Mucosa of descending colon (tissue), 3 donors: ENCODE measurements around the gene NECTIN3. TPM values are rescaled to one million over a fixed set of nuclear protein-coding genes. Genes with fewer than 3 reads are reported as not detected.

ENCODE experiments used
- ATAC-seq: fragments of 200-7000 bp; cut with Tn5 transposase; one replicate; pipeline ENCODE4 v1.9.1; 2020; ENCODE audit warnings: mild to moderate bottlenecking, moderate library complexity
- DNase-seq, 3 donors: peaks; one replicate each; pipeline ENCODE4 v3.0.0-alpha.2; 2020
- H3K36me3 ChIP-seq: fragments of 200-600 bp; one replicate; pipeline ENCODE4 v1.8.0; 2021; ENCODE audit warnings: low read depth, mild to moderate bottlenecking
- H3K4me1 ChIP-seq: fragments of 200-600 bp; one replicate; pipeline ENCODE4 v1.8.0; 2021; ENCODE audit warnings: low read depth, mild to moderate bottlenecking
- H3K4me3 ChIP-seq: fragments of 200-600 bp; one replicate; pipeline ENCODE4 v1.8.0; 2021; ENCODE audit warnings: mild to moderate bottlenecking
- H3K9me3 ChIP-seq: fragments of 200-600 bp; one replicate; pipeline ENCODE4 v1.8.0; 2021; ENCODE audit warnings: mild to moderate bottlenecking
- intact Hi-C, 2 donors: fragments of 100-400 bp; cut with DNase I in 1 of 2; cut with micrococcal nuclease in 1 of 2; formaldehyde crosslinking; loops; one replicate each; pipeline versions ENCODE4 v1.11.0 to v1.11.1; 2022; cut with DNase I, micrococcal nuclease
- total RNA-seq, 3 donors: library from RNA; stranded (reverse); fragmentation: NEBNext Ultra II Directional in 2 of 3; extraction: Animal tissue kit (Norgen Biotek cat#: 25700) in 2 of 3; gene quantifications; one replicate each; pipeline versions ENCODE4 v1.2.1 to v1.2.4, GENCODE V29; 2021 to 2023
- TF ChIP-seq, protein P1 (sequence below): fragments of 200-600 bp; IDR thresholded peaks from one replicate; pipeline ENCODE4 v1.8.0; 2022; ENCODE audit warnings: antibody characterized with exemption, mild to moderate bottlenecking
- donor health status: DM: no; HTN: no; CAD: no; lungs with moderate emphysema.
- donor health status: DM: no; HTN: no; CAD: no.
- donor health status: DM: no; HTN: yes; CAD: no.

Gene NECTIN3
- total RNA-seq, 3 donors from 2014 or later = 36.5 to 60.7 (median 43.8) TPM

DNA sequence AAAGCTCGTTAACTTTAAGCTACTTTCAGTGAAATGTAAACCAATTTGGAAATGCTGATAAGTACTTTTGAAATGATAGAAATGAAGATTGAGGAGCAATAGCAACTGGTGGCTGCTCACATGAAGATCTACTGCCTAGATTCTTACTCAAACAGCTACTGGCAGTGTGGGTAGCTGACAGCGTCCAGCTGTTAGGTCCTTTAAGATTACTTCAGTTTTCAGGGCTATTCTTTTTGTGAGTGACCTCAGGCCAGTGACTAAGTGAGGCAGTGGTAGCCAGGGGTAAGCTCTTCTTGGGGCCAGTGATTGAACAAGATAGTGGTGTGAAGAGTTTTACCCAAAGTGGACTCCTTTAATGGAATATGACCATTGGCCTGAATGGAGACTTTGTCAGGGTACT, 41.3 kb downstream of the NECTIN3 start:
- no peak for DNase-seq

DNA sequence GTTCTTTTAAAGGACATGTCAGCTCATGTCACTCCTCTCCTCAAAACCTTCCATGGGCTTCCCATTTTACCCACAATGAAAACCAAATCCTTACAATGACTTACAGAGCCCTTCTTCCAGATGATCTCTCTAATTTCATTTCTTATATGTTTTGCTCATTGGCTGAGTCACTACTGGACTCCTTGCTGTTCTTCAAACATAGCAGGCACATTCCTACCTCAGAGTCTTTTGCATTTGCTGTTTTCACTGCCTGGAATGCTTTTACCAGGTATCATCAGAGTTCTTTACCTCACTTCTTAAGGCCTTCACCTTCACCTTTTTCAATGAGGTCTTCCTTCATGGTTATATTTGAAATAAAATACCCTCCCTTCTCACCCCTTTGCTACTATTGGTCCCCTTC, 57.3 kb downstream of the NECTIN3 start:
- Histone ChIP-seq H3K36me3 (no peaks in the 10 kb centered on the region), H3K9me3 (no peaks in the 10 kb centered on the region), H3K4me3 (no peak overlapping the region), H3K4me1 (no peaks in the 10 kb centered on the region)
- no peak for ATAC-seq
- TF ChIP-seq, protein P1, sequence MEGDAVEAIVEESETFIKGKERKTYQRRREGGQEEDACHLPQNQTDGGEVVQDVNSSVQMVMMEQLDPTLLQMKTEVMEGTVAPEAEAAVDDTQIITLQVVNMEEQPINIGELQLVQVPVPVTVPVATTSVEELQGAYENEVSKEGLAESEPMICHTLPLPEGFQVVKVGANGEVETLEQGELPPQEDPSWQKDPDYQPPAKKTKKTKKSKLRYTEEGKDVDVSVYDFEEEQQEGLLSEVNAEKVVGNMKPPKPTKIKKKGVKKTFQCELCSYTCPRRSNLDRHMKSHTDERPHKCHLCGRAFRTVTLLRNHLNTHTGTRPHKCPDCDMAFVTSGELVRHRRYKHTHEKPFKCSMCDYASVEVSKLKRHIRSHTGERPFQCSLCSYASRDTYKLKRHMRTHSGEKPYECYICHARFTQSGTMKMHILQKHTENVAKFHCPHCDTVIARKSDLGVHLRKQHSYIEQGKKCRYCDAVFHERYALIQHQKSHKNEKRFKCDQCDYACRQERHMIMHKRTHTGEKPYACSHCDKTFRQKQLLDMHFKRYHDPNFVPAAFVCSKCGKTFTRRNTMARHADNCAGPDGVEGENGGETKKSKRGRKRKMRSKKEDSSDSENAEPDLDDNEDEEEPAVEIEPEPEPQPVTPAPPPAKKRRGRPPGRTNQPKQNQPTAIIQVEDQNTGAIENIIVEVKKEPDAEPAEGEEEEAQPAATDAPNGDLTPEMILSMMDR = no peak
- intact Hi-C loops = no loop called here
- no peak for DNase-seq

More for the DNA sequence above, 41.3 kb downstream of the NECTIN3 start:
- TF ChIP-seq, protein P1 = no peak
- no peaks in the 10 kb centered on the region for H3K36me3 ChIP-seq
- ATAC-seq = no peak
- intact Hi-C loops = no loop called here
- no peak overlapping the region for H3K4me3 ChIP-seq
- H3K4me1 ChIP-seq = no peaks in the 10 kb centered on the region
- H3K9me3 ChIP-seq = no peaks in the 10 kb centered on the region

DNA sequence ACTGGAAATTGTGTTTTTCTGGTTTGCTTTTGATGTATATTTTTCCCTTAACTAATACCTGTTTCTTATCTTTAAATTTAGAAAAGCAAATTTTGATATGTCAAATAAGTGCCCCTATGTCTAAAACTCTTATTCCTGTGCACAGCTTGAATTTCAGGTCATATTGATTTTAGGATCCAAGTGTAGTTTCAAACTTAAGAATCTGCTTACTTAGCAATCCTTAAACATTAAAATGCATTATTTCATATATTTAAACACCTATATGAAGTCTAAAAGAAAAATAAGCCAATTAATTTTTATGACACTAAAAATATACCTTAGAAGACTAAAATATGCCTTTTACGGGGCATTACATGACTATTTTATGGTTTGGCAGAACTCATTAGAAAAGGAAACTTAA, 59.2 kb downstream of the NECTIN3 start:
- Histone ChIP-seq H3K4me3 (no peak overlapping the region), H3K4me1 (no peaks in the 10 kb centered on the region), H3K9me3 (no peaks in the 10 kb centered on the region), H3K36me3 (no peaks in the 10 kb centered on the region)
- no peak for DNase-seq
- intact Hi-C loops = no loop called here
- TF ChIP-seq, protein P1 = no peak
- no peak for ATAC-seq

DNA sequence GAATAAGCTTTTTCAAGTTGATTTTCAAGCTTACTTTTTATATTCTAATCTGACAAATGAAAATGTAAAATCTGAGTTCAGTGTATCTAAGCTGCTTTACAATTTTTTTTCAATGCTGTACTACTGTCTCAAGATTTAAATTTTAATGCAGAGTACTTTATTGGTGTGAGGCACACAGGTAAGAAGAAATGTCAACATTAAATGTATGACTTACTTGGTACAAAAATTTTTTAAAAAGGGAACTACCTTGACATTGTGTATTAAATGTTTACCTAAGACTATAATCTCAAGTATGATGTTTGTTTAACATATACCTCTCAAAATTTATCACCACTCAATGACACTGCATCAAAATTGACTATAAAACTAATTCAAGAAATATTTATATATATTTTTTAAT, 62.7 kb downstream of the NECTIN3 start:
- Histone ChIP-seq H3K9me3 (no peaks in the 10 kb centered on the region), H3K4me3 (no peak overlapping the region), H3K36me3 (no peaks in the 10 kb centered on the region), H3K4me1 (no peaks in the 10 kb centered on the region)
- DNase-seq (no peak), ATAC-seq (no peak)
- intact Hi-C loops = no loop called here
- TF ChIP-seq, protein P1 = no peak

DNA sequence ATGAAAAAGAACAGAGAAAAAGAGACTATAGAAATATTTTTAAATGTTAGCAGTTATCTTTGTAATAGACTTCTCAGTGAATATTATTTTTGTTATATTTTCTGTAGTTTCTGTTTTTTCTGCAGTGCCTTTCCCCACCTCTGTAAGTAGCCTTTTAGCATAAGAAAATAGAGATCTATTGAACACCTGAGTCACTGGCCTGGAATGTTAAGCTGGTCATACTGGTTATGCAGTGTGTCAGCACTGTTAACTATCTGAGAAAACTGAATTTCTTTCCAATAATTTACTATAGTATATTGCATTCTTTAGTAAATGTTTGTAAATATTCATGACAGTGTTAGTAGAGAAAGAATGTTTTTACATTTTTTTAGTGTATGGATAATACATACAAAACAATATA, 79.8 kb downstream of the NECTIN3 start:
- H3K9me3 ChIP-seq = no peaks in the 10 kb centered on the region
- DNase-seq (no peak), ATAC-seq (no peak)

More for the DNA sequence above, 79.8 kb downstream of the NECTIN3 start:
- H3K4me3 ChIP-seq = no peak overlapping the region
- H3K4me1 ChIP-seq = no peaks in the 10 kb centered on the region
- no peaks in the 10 kb centered on the region for H3K36me3 ChIP-seq
- intact Hi-C loops = no loop called here
- TF ChIP-seq, protein P1 = no peak
